ENCODE results near the gene ZFP64.

Gene ZFP64

DNA sequence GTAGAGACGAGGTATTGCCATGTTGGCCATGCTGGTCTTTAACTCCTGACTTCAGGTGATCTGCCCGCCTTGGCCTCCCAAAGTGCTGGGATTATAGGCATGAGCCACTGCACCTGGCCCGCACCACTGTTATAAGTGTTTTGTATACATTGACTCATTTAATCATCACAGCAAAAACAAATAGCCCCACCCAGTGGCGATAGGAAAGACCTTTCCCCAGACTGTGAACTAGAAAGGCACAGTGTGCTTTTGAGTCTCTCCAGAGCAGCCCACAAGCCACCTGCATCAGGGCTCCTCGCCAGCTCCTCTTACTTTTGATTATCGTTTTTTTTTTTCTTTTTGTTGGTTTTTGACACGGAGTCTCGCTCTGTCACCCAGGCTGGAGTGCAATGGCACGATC lies 27.9 kb upstream of the ZFP64 start:
- no peaks in the 10 kb centered on the region for H3K27me3 ChIP-seq (ENCODE audit: insufficient read depth, low read length)
- no peak overlapping the region for H3K4me2 ChIP-seq (ENCODE audit: low read length)
- H4K12ac ChIP-seq (ENCODE audit: low read depth, low read length), result no peak overlapping the region
- no peak overlapping the region for H3K4ac ChIP-seq (ENCODE audit: low read depth, low read length)
- H4K91ac ChIP-seq (ENCODE audit: low read depth, low read length), result no peak overlapping the region
- H2BK120ac ChIP-seq (ENCODE audit: insufficient read depth, low read length, poor library complexity), result no peak overlapping the region
- H2AFZ ChIP-seq (ENCODE audit: insufficient read depth, low read length, poor library complexity), result no peak overlapping the region
- H3K14ac ChIP-seq (ENCODE audit: low read length), result no peak overlapping the region
- H3K4me3 ChIP-seq (ENCODE audit: low read depth, low read length), result no peak overlapping the region
- WGBS (ENCODE audit: extremely low coverage, insufficient coverage, insufficient read length), result no CpG with 5 or more reads among the region's 9 CpGs
- H3K18ac ChIP-seq (ENCODE audit: low read length), result no peak overlapping the region
- peaks cover 2% of the 10 kb centered on the region for H3K9me3 ChIP-seq (ENCODE audit: insufficient read depth, low read depth, low read length)
- no peak overlapping the region for H2BK12ac ChIP-seq (ENCODE audit: low read length)
- H3K4me1 ChIP-seq (ENCODE audit: control insufficient read depth in 1 of 2, insufficient read depth in 2 of 2, low read length in 2 of 2), result no peaks in the 10 kb centered on the region
- no peak overlapping the region for H3K27ac ChIP-seq (ENCODE audit: low read depth, low read length)
- H3K36me3 ChIP-seq (ENCODE audit: control insufficient read depth in 1 of 2, insufficient read depth in 2 of 2, low read length in 2 of 2), result no peaks in the 10 kb centered on the region
- no peaks in the 10 kb centered on the region for H3K79me2 ChIP-seq (ENCODE audit: control insufficient read depth, insufficient read depth, low read length, poor library complexity)
- H2BK5ac ChIP-seq (ENCODE audit: low read depth, low read length, poor library complexity), result no peak overlapping the region
- no peak overlapping the region for H3K9ac ChIP-seq (ENCODE audit: low read length)
- no peak overlapping the region for H3K23ac ChIP-seq (ENCODE audit: low read length)
- H2AK5ac ChIP-seq (ENCODE audit: low read length), result no peak overlapping the region
- no peak overlapping the region for H4K8ac ChIP-seq (ENCODE audit: low read depth, low read length)
- H3K79me1 ChIP-seq (ENCODE audit: low read length), result no peaks in the 10 kb centered on the region
- peak in 1 of 2 donors; percentile 17 for DNase-seq

DNA sequence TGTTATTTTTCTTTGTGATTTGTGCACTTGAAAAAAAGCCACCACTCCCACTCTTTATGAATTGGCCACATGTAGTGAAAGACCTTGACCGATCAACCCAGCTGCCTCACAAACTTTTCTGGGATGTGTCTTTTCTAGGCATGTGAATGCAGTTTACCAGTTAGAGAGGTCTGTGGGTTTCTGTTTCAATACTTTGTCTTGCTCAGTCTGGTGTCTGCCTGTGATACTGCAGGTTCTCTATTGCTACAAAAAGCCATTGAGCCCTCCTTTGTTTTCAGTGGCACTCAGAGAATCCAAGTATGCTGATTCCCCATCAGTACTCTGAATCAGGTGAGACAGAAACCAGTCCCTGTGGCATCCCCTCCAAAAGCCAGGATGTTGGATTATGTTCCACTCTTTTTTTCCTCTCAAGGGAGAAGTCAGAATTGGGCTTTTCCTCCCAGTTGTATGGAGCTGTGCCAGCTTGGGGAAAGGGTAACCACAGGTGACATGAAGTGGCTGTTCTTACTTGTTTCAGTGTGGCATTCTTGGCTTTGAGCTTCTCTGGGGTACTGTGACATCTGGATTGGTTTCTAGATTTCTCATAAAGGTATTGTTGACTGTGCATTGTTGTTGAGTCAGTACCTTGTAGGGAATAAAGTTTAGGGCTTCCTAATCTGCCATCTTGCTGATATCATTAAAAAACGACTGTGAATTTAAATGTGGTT lies 26.3 kb upstream of the ZFP64 start:
- H2AFZ ChIP-seq (ENCODE audit: insufficient read depth, low read length, poor library complexity), result no peak overlapping the region
- no peak overlapping the region for H2BK12ac ChIP-seq (ENCODE audit: low read length)
- no peak overlapping the region for H4K91ac ChIP-seq (ENCODE audit: low read depth, low read length)
- WGBS (ENCODE audit: extremely low coverage, insufficient coverage, insufficient read length), result no CpG with 5 or more reads among the region's 2 CpGs
- no peak overlapping the region for H3K27ac ChIP-seq (ENCODE audit: low read depth, low read length)
- no peak overlapping the region for H4K8ac ChIP-seq (ENCODE audit: low read depth, low read length)
- H3K4me2 ChIP-seq (ENCODE audit: low read length), result no peak overlapping the region
- no peak overlapping the region for H3K4me3 ChIP-seq (ENCODE audit: low read depth, low read length)
- H3K9me3 ChIP-seq (ENCODE audit: insufficient read depth, low read depth, low read length), result peaks cover 2% of the 10 kb centered on the region
- no peaks in the 10 kb centered on the region for H3K27me3 ChIP-seq (ENCODE audit: insufficient read depth, low read length)
- no peaks in the 10 kb centered on the region for H3K36me3 ChIP-seq (ENCODE audit: control insufficient read depth in 1 of 2, insufficient read depth in 2 of 2, low read length in 2 of 2)
- H2AK5ac ChIP-seq (ENCODE audit: low read length), result no peak overlapping the region
- no peak for DNase-seq
- H2BK5ac ChIP-seq (ENCODE audit: low read depth, low read length, poor library complexity), result no peak overlapping the region
- H3K14ac ChIP-seq (ENCODE audit: low read length), result no peak overlapping the region
- peak overlapping the region; percentile 3 for H3K23ac ChIP-seq (ENCODE audit: low read length)
- no peak overlapping the region for H2BK120ac ChIP-seq (ENCODE audit: insufficient read depth, low read length, poor library complexity)
- no peak overlapping the region for H3K18ac ChIP-seq (ENCODE audit: low read length)
- no peaks in the 10 kb centered on the region for H3K79me1 ChIP-seq (ENCODE audit: low read length)
- no peak overlapping the region for H3K4ac ChIP-seq (ENCODE audit: low read depth, low read length)
- H3K4me1 ChIP-seq (ENCODE audit: control insufficient read depth in 1 of 2, insufficient read depth in 2 of 2, low read length in 2 of 2), result no peaks in the 10 kb centered on the region
- no peaks in the 10 kb centered on the region for H3K79me2 ChIP-seq (ENCODE audit: control insufficient read depth, insufficient read depth, low read length, poor library complexity)
- H3K9ac ChIP-seq (ENCODE audit: low read length), result no peak overlapping the region
- H4K12ac ChIP-seq (ENCODE audit: low read depth, low read length), result no peak overlapping the region

DNA sequence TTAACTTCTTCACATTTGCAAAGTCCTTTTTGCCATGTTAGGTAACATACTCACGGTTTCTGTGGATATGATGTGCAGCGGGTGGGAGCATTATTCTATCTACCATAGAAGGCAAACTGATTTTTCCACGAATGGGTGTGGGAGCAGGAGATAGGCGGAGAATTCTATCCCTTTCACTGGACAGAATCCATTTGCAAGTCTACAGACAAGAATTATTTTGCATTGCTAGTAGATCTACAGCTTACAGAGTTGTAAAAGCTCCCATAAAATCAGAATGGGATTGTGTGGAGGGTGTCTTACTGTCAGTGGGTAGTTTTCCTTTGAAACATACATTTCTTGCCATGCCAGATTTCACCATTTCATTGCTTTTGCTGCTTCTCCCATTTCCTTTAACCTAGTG lies 22.4 kb upstream of the ZFP64 start:
- Histone ChIP-seq H2BK5ac (ENCODE audit: low read depth, low read length, poor library complexity) (no peak overlapping the region), H3K4ac (ENCODE audit: low read depth, low read length) (no peak overlapping the region), H3K9ac (ENCODE audit: low read length) (no peak overlapping the region), H3K79me1 (ENCODE audit: low read length) (no peaks in the 10 kb centered on the region), H3K23ac (ENCODE audit: low read length) (no peak overlapping the region), H3K4me3 (ENCODE audit: low read depth, low read length) (no peak overlapping the region), H3K4me1 (ENCODE audit: control insufficient read depth in 1 of 2, insufficient read depth in 2 of 2, low read length in 2 of 2) (no peaks in the 10 kb centered on the region), H2BK120ac (ENCODE audit: insufficient read depth, low read length, poor library complexity) (no peak overlapping the region), H3K14ac (ENCODE audit: low read length) (no peak overlapping the region), H3K9me3 (ENCODE audit: insufficient read depth, low read depth, low read length) (no peaks in the 10 kb centered on the region), H3K79me2 (ENCODE audit: control insufficient read depth, insufficient read depth, low read length, poor library complexity) (no peaks in the 10 kb centered on the region), H3K18ac (ENCODE audit: low read length) (no peak overlapping the region), H2AK5ac (ENCODE audit: low read length) (no peak overlapping the region), H3K36me3 (ENCODE audit: control insufficient read depth in 1 of 2, insufficient read depth in 2 of 2, low read length in 2 of 2) (no peaks in the 10 kb centered on the region), H3K27me3 (ENCODE audit: insufficient read depth, low read length) (no peaks in the 10 kb centered on the region), H3K4me2 (ENCODE audit: low read length) (no peak overlapping the region), H4K8ac (ENCODE audit: low read depth, low read length) (no peak overlapping the region), H2AFZ (ENCODE audit: insufficient read depth, low read length, poor library complexity) (no peak overlapping the region), H2BK12ac (ENCODE audit: low read length) (no peak overlapping the region), H4K91ac (ENCODE audit: low read depth, low read length) (no peak overlapping the region), H4K12ac (ENCODE audit: low read depth, low read length) (no peak overlapping the region), H3K27ac (ENCODE audit: low read depth, low read length) (no peak overlapping the region)
- DNase-seq, result no peak
- WGBS (ENCODE audit: extremely low coverage, insufficient coverage, insufficient read length), result no CpG with 5 or more reads among the region's 4 CpGs

DNA sequence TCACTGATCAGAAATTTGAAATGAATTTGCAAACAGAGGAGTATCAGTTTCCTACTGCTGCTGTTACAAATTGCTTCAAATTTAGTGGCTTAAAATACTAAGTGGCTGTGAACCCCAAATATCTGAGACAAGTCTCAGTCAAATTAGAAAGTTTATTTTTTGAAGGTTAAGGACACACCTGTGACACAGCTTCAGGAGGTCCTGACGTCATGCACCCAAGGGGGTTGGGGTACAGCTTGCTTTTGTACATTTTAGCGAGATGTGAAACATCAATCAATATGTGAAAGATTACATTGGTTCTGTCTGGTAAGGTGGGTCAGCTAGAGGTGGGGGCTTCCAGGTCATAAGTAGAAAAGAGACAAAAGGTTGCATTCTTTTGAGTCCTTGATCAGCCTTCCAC lies 21.4 kb upstream of the ZFP64 start:
- no peaks in the 10 kb centered on the region for H3K79me1 ChIP-seq (ENCODE audit: low read length)
- no peaks in the 10 kb centered on the region for H3K36me3 ChIP-seq (ENCODE audit: control insufficient read depth in 1 of 2, insufficient read depth in 2 of 2, low read length in 2 of 2)
- H3K79me2 ChIP-seq (ENCODE audit: control insufficient read depth, insufficient read depth, low read length, poor library complexity), result no peaks in the 10 kb centered on the region
- H2BK5ac ChIP-seq (ENCODE audit: low read depth, low read length, poor library complexity), result no peak overlapping the region
- no peak overlapping the region for H3K4ac ChIP-seq (ENCODE audit: low read depth, low read length)
- H2AK5ac ChIP-seq (ENCODE audit: low read length), result no peak overlapping the region
- no peaks in the 10 kb centered on the region for H3K4me1 ChIP-seq (ENCODE audit: control insufficient read depth in 1 of 2, insufficient read depth in 2 of 2, low read length in 2 of 2)
- H3K4me2 ChIP-seq (ENCODE audit: low read length), result no peak overlapping the region
- no peak overlapping the region for H3K9ac ChIP-seq (ENCODE audit: low read length)
- H3K9me3 ChIP-seq (ENCODE audit: insufficient read depth, low read depth, low read length), result no peaks in the 10 kb centered on the region
- DNase-seq, result no peak
- H2BK12ac ChIP-seq (ENCODE audit: low read length), result no peak overlapping the region
- no peak overlapping the region for H4K8ac ChIP-seq (ENCODE audit: low read depth, low read length)
- H3K27me3 ChIP-seq (ENCODE audit: insufficient read depth, low read length), result no peaks in the 10 kb centered on the region
- no peak overlapping the region for H2BK120ac ChIP-seq (ENCODE audit: insufficient read depth, low read length, poor library complexity)
- H3K23ac ChIP-seq (ENCODE audit: low read length), result no peak overlapping the region
- no peak overlapping the region for H4K12ac ChIP-seq (ENCODE audit: low read depth, low read length)
- no CpG with 5 or more reads among the region's 2 CpGs for WGBS (ENCODE audit: extremely low coverage, insufficient coverage, insufficient read length)
- no peak overlapping the region for H3K18ac ChIP-seq (ENCODE audit: low read length)
- no peak overlapping the region for H3K27ac ChIP-seq (ENCODE audit: low read depth, low read length)
- H4K91ac ChIP-seq (ENCODE audit: low read depth, low read length), result no peak overlapping the region
- no peak overlapping the region for H3K4me3 ChIP-seq (ENCODE audit: low read depth, low read length)
- no peak overlapping the region for H3K14ac ChIP-seq (ENCODE audit: low read length)
- no peak overlapping the region for H2AFZ ChIP-seq (ENCODE audit: insufficient read depth, low read length, poor library complexity)
